H1 (cell line): ENCODE results near the gene MYLK. TPM values are rescaled to one million over a fixed set of nuclear protein-coding genes. Genes with fewer than 3 reads are reported as not detected.

Experiments used
- ASH2L ChIP-seq: fragments of 200-600, 300-600 bp; sonication (generic); IDR thresholded peaks from one replicate; pipeline ENCODE4 v1.7.1; 2017; ENCODE audit warnings: low read length
- ATF3 ChIP-seq: IDR thresholded peaks from 2 replicates; pipeline ENCODE4 v1.6.1; 2011; ENCODE audit warnings: low read depth, mild to moderate bottlenecking, low read length; ENCODE audit not compliant: insufficient read depth
- CEBPB ChIP-seq: IDR thresholded peaks from 2 replicates; pipeline ENCODE4 v1.6.1; 2012; ENCODE audit warnings: low read depth, low read length
- CHD1 ChIP-seq: IDR thresholded peaks from 2 replicates; pipeline ENCODE4 v1.6.1; 2012; ENCODE audit warnings: low read depth, low read length, improper control_type of control experiment
- CTBP2 ChIP-seq: IDR thresholded peaks from 2 replicates; pipeline ENCODE4 v1.7.0; 2011; ENCODE audit warnings: borderline replicate concordance, mild to moderate bottlenecking, moderate library complexity, mixed read lengths, low read length; ENCODE audit not compliant: insufficient read depth, insufficient read length
- EGR1 ChIP-seq: IDR thresholded peaks from 2 replicates; pipeline ENCODE4 v1.6.1; 2011; ENCODE audit warnings: low read depth, low read length, borderline replicate concordance
- EZH2 ChIP-seq: fragments of 200-600 bp; sonication (generic); IDR thresholded peaks from 2 replicates; pipeline ENCODE4 v1.7.1; 2012; ENCODE audit warnings: low read depth, mild to moderate bottlenecking, moderate library complexity, low read length, inconsistent platforms; ENCODE audit not compliant: severe bottlenecking
- FOSL1 ChIP-seq: IDR thresholded peaks from 2 replicates; pipeline ENCODE4 v1.6.1; 2011; ENCODE audit warnings: mild to moderate bottlenecking, low read depth, low read length, moderate library complexity; ENCODE audit not compliant: insufficient read depth
- GTF2F1 ChIP-seq: IDR thresholded peaks from 2 replicates; pipeline ENCODE4 v1.6.1; 2012; ENCODE audit warnings: low read depth, low read length, improper control_type of control experiment, borderline replicate concordance
- JUN ChIP-seq: IDR thresholded peaks from 2 replicates; pipeline ENCODE4 v1.6.1; 2011; ENCODE audit warnings: low read depth, mild to moderate bottlenecking, improper control_type of control experiment, low read length
- JUND ChIP-seq: IDR thresholded peaks from 2 replicates; pipeline ENCODE4 v1.6.1; 2011; ENCODE audit warnings: mild to moderate bottlenecking, improper control_type of control experiment, low read length
- KDM5A ChIP-seq: fragments of 200-600 bp; IDR thresholded peaks from 2 replicates; pipeline ENCODE4 v1.7.1; 2012; ENCODE audit warnings: mild to moderate bottlenecking, low read length, inconsistent platforms, mixed read lengths
- MAFK ChIP-seq: IDR thresholded peaks from 2 replicates; pipeline ENCODE4 v1.6.1; 2012; ENCODE audit warnings: low read depth, mild to moderate bottlenecking, improper control_type of control experiment, low read length
- NRF1 ChIP-seq: IDR thresholded peaks from 2 replicates; pipeline ENCODE4 v1.6.1; 2011; ENCODE audit warnings: mild to moderate bottlenecking, low read depth, low read length, improper control_type of control experiment
- POLR2A ChIP-seq, 2 experiments: IDR thresholded peaks; 1 replicate in 1 of 2; 2 replicates in 1 of 2; pipeline ENCODE4 v1.6.1; 2011; ENCODE audit warnings: low read depth in 2 of 2, low read length in 2 of 2, mild to moderate bottlenecking in 2 of 2; ENCODE audit errors: control extremely low read depth in 1 of 2
- POU5F1 ChIP-seq: IDR thresholded peaks from 2 replicates; pipeline ENCODE4 v1.6.1; 2011; ENCODE audit warnings: low read depth, mild to moderate bottlenecking, low read length, moderate library complexity
- SIN3A ChIP-seq, 2 experiments: IDR thresholded peaks in 1 of 2; conservative IDR thresholded peaks in 1 of 2; 2 replicates each; pipeline ENCODE4 v1.6.1; 2011 to 2012; ENCODE audit warnings: low read length in 2 of 2, improper control_type of control experiment in 1 of 2, low read depth in 1 of 2, mild to moderate bottlenecking in 1 of 2
- SIRT6 ChIP-seq: IDR thresholded peaks from one replicate; pipeline ENCODE4 v1.7.1; 2012; ENCODE audit warnings: low read length, inconsistent platforms
- SP1 ChIP-seq: IDR thresholded peaks from 2 replicates; pipeline ENCODE4 v1.6.1; 2011; ENCODE audit warnings: low read depth, low read length
- SP2 ChIP-seq: IDR thresholded peaks from 2 replicates; pipeline ENCODE4 v1.6.1; 2012; ENCODE audit warnings: mild to moderate bottlenecking, low read length, inconsistent platforms
- TAF1 ChIP-seq: IDR thresholded peaks from 2 replicates; pipeline ENCODE4 v1.6.1; 2011; ENCODE audit warnings: mild to moderate bottlenecking, low read depth, low read length
- TCF12 ChIP-seq: IDR thresholded peaks from 2 replicates; pipeline ENCODE4 v1.6.1; 2011; ENCODE audit warnings: low read depth, mild to moderate bottlenecking, low read length
- TEAD4 ChIP-seq: IDR thresholded peaks from 2 replicates; pipeline ENCODE4 v1.6.1; 2012; ENCODE audit warnings: low read depth, low read length, inconsistent platforms, mixed read lengths
- ZNF274 ChIP-seq: IDR thresholded peaks from 2 replicates; pipeline ENCODE4 v1.7.0; 2012; ENCODE audit warnings: low read length, borderline replicate concordance; ENCODE audit errors: extremely low read depth
- polyA plus RNA-seq, 7 experiments: library from polyadenylated mRNA; depleted of rRNA in 3 of 7; stranded (reverse) in 5 of 7; unstranded in 2 of 7; fragments of >200 nt in 5 of 7; fragments of 200-250 nt in 2 of 7; gene quantifications; 1 replicate in 5 of 7; 2 replicates in 1 of 7; 4 replicates in 1 of 7; pipeline versions ENCODE4 v1.2.1 to v1.2.3, GENCODE V29; 2011 to 2013; ENCODE audit warnings: missing spikeins in 2 of 7, mixed read lengths in 2 of 7
- total RNA-seq: library from RNA; stranded (reverse); fragmentation: NEBNext Ultra II Directional; extraction: Animal tissue kit (Norgen Biotek cat#: 25700); gene quantifications from 2 replicates; pipeline ENCODE4 v1.2.1, GENCODE V29; 2021
- TF ChIP-seq, protein P1 (sequence below): IDR thresholded peaks from 2 replicates; pipeline ENCODE4 v1.6.1; 2012; ENCODE audit warnings: low read length, inconsistent platforms

The MYLK gene
- total and polyA plus RNA-seq, 2 of the 8 experiments (the other 6 are each of a cell fraction or from before 2014, with no cell fraction given) = 11.6 to 21.3 TPM

DNA sequence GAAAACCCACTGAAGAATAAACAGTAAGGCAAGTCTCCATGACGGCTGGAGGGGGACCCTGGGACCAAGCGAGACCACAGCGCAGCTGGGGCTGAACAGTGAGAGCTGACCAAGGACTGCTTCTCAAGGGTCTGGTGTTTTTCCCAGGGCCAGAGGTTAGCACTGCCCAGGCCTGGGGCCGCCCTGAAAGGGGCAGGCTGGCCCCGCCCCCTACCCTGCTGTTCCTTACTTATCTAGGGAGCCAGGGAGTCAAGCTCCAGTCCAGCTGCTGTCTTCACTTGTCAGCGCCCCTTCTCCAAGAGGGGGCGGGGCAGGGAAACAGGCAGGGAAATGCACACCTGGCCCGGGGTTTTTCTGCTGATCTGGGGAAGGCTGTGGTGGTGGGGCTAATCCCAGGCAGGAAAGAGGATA, 247.7 kb downstream of the MYLK start (continued):
- TF ChIP-seq, protein P1, sequence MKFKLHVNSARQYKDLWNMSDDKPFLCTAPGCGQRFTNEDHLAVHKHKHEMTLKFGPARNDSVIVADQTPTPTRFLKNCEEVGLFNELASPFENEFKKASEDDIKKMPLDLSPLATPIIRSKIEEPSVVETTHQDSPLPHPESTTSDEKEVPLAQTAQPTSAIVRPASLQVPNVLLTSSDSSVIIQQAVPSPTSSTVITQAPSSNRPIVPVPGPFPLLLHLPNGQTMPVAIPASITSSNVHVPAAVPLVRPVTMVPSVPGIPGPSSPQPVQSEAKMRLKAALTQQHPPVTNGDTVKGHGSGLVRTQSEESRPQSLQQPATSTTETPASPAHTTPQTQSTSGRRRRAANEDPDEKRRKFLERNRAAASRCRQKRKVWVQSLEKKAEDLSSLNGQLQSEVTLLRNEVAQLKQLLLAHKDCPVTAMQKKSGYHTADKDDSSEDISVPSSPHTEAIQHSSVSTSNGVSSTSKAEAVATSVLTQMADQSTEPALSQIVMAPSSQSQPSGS = no peak
- TF ChIP-seq SIN3A (conservative IDR thresholded peaks at IDR 0.05 in 1 of 2, IDR thresholded peaks at IDR 0.05 in 1 of 2; ENCODE audit: low read depth in 1 of 2, low read length in 2 of 2) = peak; percentile 78 to 88; a peak in 2 of 4 replicates
- TF ChIP-seq JUND = no peak
- no peak for TF ChIP-seq ZNF274
- no peak for TF ChIP-seq FOSL1
- TF ChIP-seq ATF3 = no peak
- 0 out of 2 replicates have a peak, but pooled peaks have one; percentile 53 for TF ChIP-seq SP1
- no peak for TF ChIP-seq CHD1
- no peak for TF ChIP-seq CTBP2
- peak in 1 of 2 experiments; percentile 19; a peak in 1 of 3 replicates for TF ChIP-seq POLR2A (IDR thresholded peaks at IDR 0.05; ENCODE audit: control extremely low read depth in 1 of 2, low read depth in 2 of 2, low read length in 2 of 2)
- TF ChIP-seq EGR1 = no peak
- TF ChIP-seq MAFK = no peak
- TF ChIP-seq NRF1 = no peak
- TF ChIP-seq ASH2L = peak; percentile 66
- no peak for TF ChIP-seq JUN
- TF ChIP-seq TEAD4 = no peak
- no peak for TF ChIP-seq SIRT6
- TF ChIP-seq POU5F1 = no peak
- TF ChIP-seq TCF12 = 0 out of 2 replicates have a peak, but pooled peaks have one; percentile 63
- TF ChIP-seq KDM5A = no peak
- TF ChIP-seq SP2 = no peak
- no peak for TF ChIP-seq GTF2F1
- 0 out of 2 replicates have a peak, but pooled peaks have one; percentile 17 for TF ChIP-seq TAF1
- no peak for TF ChIP-seq CEBPB
- TF ChIP-seq EZH2 = no peak
